Breast epithelium (tissue), 4 donors: ENCODE measurements around the gene WNK2. TPM values are rescaled to one million over a fixed set of nuclear protein-coding genes. Genes with fewer than 3 reads are reported as not detected.

Source experiments
- DNase-seq, 2 donors: peaks; one replicate each; pipeline ENCODE4 v3.0.0-alpha.2; 2019; ENCODE audit warnings: low spot score in 2 of 2
- H3K27ac ChIP-seq, 2 donors: fragments of 200-600 bp; sonication (generic) in 1 of 2; one replicate each; pipeline ENCODE4 v1.5.1; 2016 to 2019; ENCODE audit warnings: mild to moderate bottlenecking in 1 of 2
- H3K27me3 ChIP-seq, 2 donors: fragments of 200-600 bp; sonication (generic) in 1 of 2; one replicate each; pipeline versions ENCODE4 v1.5.1 to v1.6.0; 2017 to 2019; ENCODE audit warnings: control low read depth in 1 of 2, mild to moderate bottlenecking in 1 of 2
- H3K36me3 ChIP-seq: fragments of 200-600 bp; one replicate; pipeline ENCODE4 v1.5.1; 2019
- H3K4me1 ChIP-seq, 2 donors: fragments of 200-600 bp; sonication (generic); one replicate each; pipeline ENCODE4 v1.5.1; 2016 to 2019; ENCODE audit warnings: control low read depth in 1 of 2
- H3K4me3 ChIP-seq, 3 donors: fragments of 200-600 bp; sonication (generic); 1 replicate in 2 of 3; 2 replicates in 1 of 3; pipeline ENCODE4 v1.5.1; 2016 to 2019; ENCODE audit warnings: mild to moderate bottlenecking in 3 of 3, moderate library complexity in 2 of 3
- H3K9me3 ChIP-seq, 2 donors: fragments of 200-600 bp; sonication (generic) in 1 of 2; one replicate each; pipeline ENCODE4 v1.5.1; 2016 to 2019; ENCODE audit warnings: control low read depth in 1 of 2
- CTCF ChIP-seq, 3 donors: fragments of 450-650 bp; IDR thresholded peaks; one replicate each; pipeline ENCODE4 v1.5.1; 2016 to 2017; ENCODE audit warnings: antibody characterized with exemption in 3 of 3, mild to moderate bottlenecking in 3 of 3, moderate library complexity in 3 of 3
- POLR2A ChIP-seq: fragments of 450-650 bp; IDR thresholded peaks from one replicate; pipeline ENCODE4 v1.6.1; 2016; ENCODE audit warnings: antibody characterized with exemption, mild to moderate bottlenecking, moderate library complexity
- POLR2AphosphoS5 ChIP-seq, 3 donors: sonication (generic); formaldehyde crosslinking; IDR thresholded peaks; one replicate each; pipeline ENCODE4 v1.6.1; 2017; ENCODE audit warnings: antibody characterized with exemption in 3 of 3
- intact Hi-C: fragments of 100-400 bp; cut with DNase I; formaldehyde crosslinking; loops from one replicate; pipeline ENCODE4 v1.15.1; 2023; ENCODE audit warnings: low total_unique reads
- total RNA-seq, 3 donors: library from RNA; depleted of rRNA; stranded (reverse); fragments of >200 nt; gene quantifications; one replicate each; pipeline ENCODE4 v1.1.0, GENCODE V29; 2016

Gene WNK2
- total RNA-seq, 3 donors from 2014 or later: 9.1 to 28.5 TPM; not detected in 1

DNA sequence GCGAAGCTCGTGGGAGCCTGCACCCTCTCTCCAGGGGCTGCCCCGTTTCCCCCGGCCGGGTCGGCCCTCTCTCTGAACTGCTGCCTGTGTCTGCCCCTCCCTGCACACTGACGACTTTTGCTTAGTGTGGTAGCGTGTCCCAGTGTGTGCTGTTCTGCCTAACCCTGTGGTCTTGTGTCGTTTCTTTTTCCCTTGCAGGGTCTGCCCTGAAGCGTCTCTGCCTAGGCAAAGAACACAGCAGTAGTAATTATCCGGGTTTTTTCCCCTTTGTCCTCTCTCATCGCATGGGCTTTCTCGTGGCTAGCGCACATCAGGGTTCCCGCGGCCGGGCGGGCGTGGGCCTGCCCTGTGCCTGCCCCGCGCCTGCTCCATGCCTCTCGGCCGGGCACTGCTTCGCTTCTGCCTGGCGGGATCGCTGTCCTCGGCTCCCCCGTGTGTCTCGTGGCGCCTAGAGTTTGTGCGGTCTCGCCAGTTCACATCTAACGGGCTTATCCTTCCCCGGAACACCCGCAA lies 122.7 kb downstream of the WNK2 start:
- H3K27me3 ChIP-seq: no peaks in the 10 kb centered on the region
- no peak overlapping the region for H3K27ac ChIP-seq
- H3K4me3 ChIP-seq: no peak overlapping the region
- H3K4me1 ChIP-seq: no peaks in the 10 kb centered on the region
- DNase-seq: peak; percentile 12 to 39
- intact Hi-C loops: loop anchor here (5.0 kb wide), 1 partner anchor 144 kb away; no protein-coding TSS in a partner anchor
- H3K9me3 ChIP-seq: no peaks in the 10 kb centered on the region
- TF ChIP-seq POLR2AphosphoS5 (IDR thresholded peaks at IDR 0.05) (no peak), POLR2A (no peak), CTCF (IDR thresholded peaks at IDR 0.05) (no peak)
- H3K36me3 ChIP-seq: no peaks in the 10 kb centered on the region

DNA sequence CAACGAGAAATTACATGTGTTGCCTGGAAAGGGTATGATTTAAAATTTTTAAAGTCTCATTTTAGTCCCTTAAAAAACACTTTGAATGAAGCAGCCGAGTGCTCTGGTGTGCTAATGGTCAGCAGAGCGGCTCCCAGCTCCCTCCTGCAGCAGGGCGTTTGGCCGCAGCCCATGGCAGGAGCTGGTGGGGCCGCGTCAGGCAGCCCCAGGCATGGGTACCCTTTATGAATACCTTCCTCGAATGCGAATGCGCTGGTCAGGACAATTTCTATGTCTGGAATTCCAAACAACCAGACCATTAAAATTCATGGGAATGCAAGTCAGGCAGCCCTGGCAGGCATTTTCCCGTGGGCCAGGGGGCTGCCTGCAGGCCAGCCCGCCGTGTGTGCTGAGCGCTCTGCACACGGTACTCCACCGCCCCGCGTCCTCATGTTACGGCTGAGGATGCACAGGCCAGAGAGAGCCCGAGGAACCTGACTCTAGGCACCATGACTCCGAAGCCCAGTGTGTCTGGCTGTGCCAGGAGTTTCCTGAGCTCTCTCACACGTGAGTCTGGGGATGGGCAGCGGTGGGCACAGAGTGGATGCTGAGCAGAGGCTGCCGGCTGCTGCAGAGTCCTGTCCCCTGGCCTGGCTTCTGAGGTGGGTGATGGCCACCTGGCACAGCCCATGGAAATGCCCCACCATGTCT lies 123.7 kb downstream of the WNK2 start:
- H3K27me3 ChIP-seq: no peaks in the 10 kb centered on the region
- intact Hi-C loops: loop anchor here (5.0 kb wide), 1 partner anchor 145 kb away; no protein-coding TSS in a partner anchor
- H3K27ac ChIP-seq: no peak overlapping the region
- H3K9me3 ChIP-seq: no peaks in the 10 kb centered on the region
- no peaks in the 10 kb centered on the region for H3K4me1 ChIP-seq
- H3K4me3 ChIP-seq: no peak overlapping the region
- no peaks in the 10 kb centered on the region for H3K36me3 ChIP-seq
- TF ChIP-seq CTCF (IDR thresholded peaks at IDR 0.05) (no peak), POLR2AphosphoS5 (IDR thresholded peaks at IDR 0.05) (no peak), POLR2A (no peak)
- no peak for DNase-seq

GRCh38 chr9:93308158-93308602 lies 124.2 kb downstream of the WNK2 start:
- Histone ChIP-seq H3K4me3 (no peak overlapping the region), H3K36me3 (no peaks in the 10 kb centered on the region), H3K4me1 (no peaks in the 10 kb centered on the region), H3K27me3 (no peaks in the 10 kb centered on the region), H3K27ac (no peak overlapping the region), H3K9me3 (no peaks in the 10 kb centered on the region)
- intact Hi-C loops: loop anchor here (5.0 kb wide), 1 partner anchor 146 kb away; no protein-coding TSS in a partner anchor
- TF ChIP-seq POLR2AphosphoS5 (IDR thresholded peaks at IDR 0.05) (no peak), POLR2A (no peak), CTCF (IDR thresholded peaks at IDR 0.05) (no peak)
- no peak for DNase-seq

DNA sequence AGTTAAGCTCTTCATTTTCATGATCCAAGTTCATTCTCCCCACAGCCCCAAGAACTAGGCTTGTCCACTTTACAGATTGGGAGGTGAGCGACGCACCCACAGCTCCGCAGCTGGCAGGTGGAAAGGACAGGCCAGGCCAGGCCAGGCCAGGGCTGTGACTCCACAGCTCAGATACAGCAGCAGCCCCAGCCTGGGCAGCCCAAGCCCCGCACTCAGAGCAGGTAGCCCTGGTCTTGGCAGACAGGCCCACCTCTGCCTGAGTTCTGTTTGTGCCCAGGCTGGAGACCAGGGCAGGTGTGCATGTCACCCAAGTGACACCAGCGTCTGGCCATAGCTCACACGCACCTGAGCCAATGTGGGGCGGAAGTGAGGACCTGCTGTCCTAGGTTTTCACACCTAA lies 124.7 kb downstream of the WNK2 start:
- Histone ChIP-seq H3K36me3 (no peaks in the 10 kb centered on the region), H3K27ac (no peak overlapping the region), H3K27me3 (no peaks in the 10 kb centered on the region), H3K4me3 (no peak overlapping the region), H3K9me3 (no peaks in the 10 kb centered on the region), H3K4me1 (no peaks in the 10 kb centered on the region)
- intact Hi-C loops: loop anchor here (5.0 kb wide), 1 partner anchor 146 kb away; no protein-coding TSS in a partner anchor
- DNase-seq: no peak
- TF ChIP-seq POLR2A (no peak), POLR2AphosphoS5 (IDR thresholded peaks at IDR 0.05) (no peak), CTCF (IDR thresholded peaks at IDR 0.05) (no peak)

DNA sequence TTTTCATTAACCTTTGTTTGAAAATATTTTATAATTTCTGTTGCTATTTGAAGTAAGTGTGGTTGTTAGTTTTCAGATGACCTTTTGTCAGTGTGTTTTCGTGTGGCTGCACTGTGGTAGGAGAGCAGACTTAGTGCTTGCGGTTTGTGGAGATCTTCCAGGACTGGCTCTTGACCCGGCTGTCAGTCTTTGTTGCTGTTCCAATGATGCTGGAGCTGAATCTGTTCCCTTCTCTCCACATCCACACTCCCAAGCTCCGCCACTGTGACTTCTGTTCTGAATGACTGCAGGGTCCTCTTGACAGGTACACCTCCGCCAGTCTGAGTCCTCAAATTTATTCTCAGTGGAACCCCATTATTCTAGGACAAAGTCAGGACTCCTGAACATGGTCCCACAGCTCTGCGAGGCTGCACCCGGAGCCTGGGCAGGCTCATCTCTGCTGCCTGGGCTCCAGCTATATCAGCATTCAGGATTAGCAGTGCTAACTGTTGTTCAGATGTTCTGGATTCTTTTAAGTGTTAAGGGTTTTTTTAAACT lies 126.0 kb downstream of the WNK2 start:
- no peaks in the 10 kb centered on the region for H3K9me3 ChIP-seq
- no peak for DNase-seq
- no peaks in the 10 kb centered on the region for H3K27me3 ChIP-seq
- no peak overlapping the region for H3K27ac ChIP-seq
- TF ChIP-seq CTCF (IDR thresholded peaks at IDR 0.05) (no peak), POLR2A (no peak), POLR2AphosphoS5 (IDR thresholded peaks at IDR 0.05) (no peak)
- H3K36me3 ChIP-seq: no peaks in the 10 kb centered on the region
- H3K4me3 ChIP-seq: no peak overlapping the region
- intact Hi-C loops: loop anchor here (5.0 kb wide), 1 partner anchor 148 kb away; no protein-coding TSS in a partner anchor
- no peaks in the 10 kb centered on the region for H3K4me1 ChIP-seq
